Measurements from ENCODE around the gene NDUFB1.
A peak's percentile ranks its signal among the peaks of the same experiment; 100 is the strongest.

Gene NDUFB1

DNA sequence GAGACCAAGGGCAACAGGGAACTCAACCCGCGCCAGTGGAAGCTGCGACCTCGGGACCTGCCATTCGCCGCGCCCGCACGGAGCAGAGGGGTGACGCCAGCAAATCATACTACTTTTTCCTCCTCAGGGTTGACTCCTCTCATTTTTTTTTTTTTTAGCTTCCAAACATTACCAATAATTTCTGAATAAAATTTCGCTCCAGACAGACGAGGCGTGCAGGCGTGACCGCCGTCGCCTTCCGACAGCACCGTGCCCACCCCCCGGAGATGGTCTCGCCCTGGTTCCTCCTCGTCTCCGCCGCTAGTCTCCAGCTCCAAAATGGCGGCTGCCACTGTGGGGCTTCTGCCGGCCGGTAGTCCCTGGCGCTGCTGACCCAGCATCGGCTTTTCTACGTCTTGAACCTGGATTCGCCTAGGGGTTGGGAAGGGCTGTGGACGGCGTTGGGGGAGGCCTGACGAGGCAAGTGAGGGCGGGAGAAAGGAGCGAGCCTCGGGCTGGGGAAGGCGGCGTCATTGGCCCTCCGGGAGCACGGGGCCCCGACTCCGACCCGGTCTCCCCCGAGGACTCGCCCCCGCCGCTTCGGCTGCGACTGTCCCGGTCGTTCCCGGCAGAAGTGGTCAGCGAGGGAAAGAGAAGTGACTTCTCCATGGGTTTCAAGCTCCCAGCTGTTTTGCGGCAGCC, at the start of gene NDUFB1, which contains the start of gene CPSF2:
Gene NDUFB1, minus strand, starts transcription at position 37 of the 681 bp plus-strand sequence. CDS start 4,069 bp downstream, outside the sequence.
Gene CPSF2, plus strand, starts transcription at position 300 of the 681 bp plus-strand sequence. CDS start 9,016 bp downstream, outside the sequence.
- peak within 1 kb of the TSS; percentile 100 for H3K27ac Mint-ChIP-seq
- peaks cover 60% of the 10 kb centered on the region for H3K36me3 Mint-ChIP-seq
- DNase-seq (ENCODE audit: low spot score in 2 of 2) = peak; percentile 86 to 94
- peak; percentile 95 for ATAC-seq
- H3K9me3 Mint-ChIP-seq = no peaks in the 10 kb centered on the region
- H3K4me1 Mint-ChIP-seq = peaks cover 34% of the 10 kb centered on the region
- peak within 1 kb of the TSS; percentile 94 for H3K4me3 Mint-ChIP-seq

GRCh38 chr14:92164958-92165357, 43.5 kb upstream of the NDUFB1 start:
- H3K27ac Mint-ChIP-seq = no peak overlapping the region
- H3K36me3 Mint-ChIP-seq = peaks cover 72% of the 10 kb centered on the region
- ATAC-seq (no peak), DNase-seq (ENCODE audit: low spot score in 2 of 2) (no peak)
- H3K4me3 Mint-ChIP-seq = no peak overlapping the region
- H3K4me1 Mint-ChIP-seq = no peaks in the 10 kb centered on the region
- peaks cover 3% of the 10 kb centered on the region for H3K9me3 Mint-ChIP-seq

DNA sequence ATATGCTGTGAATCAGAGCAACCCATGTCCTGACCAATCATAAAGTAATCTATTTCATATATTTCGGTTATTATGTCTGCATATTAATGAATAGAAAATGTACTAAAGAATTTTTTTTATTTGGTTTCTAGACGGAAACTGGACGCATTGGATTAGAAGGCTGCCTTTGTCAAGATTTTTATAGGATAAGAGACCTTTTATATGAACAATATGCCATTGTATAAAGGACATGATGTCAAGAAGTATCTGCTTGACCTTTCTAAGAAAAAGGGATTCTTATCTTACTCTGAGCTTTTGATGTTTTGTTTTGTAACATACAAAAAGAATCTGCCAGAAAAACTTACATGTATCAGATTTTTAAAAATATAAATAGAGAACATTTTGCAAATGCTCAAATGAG, 40.0 kb upstream of the NDUFB1 start:
- Mint-ChIP-seq H3K27ac (no peak overlapping the region), H3K36me3 (peaks cover 100% of the 10 kb centered on the region), H3K4me3 (no peak overlapping the region), H3K4me1 (peaks cover 7% of the 10 kb centered on the region), H3K9me3 (peaks cover 3% of the 10 kb centered on the region)
- no peak for ATAC-seq
- no peak for DNase-seq (ENCODE audit: low spot score in 2 of 2)

- DNase-seq (ENCODE audit: low spot score in 2 of 2) (no peak), ATAC-seq (no peak)
- H3K27ac Mint-ChIP-seq = peak overlapping the region; percentile 43
- H3K36me3 Mint-ChIP-seq = peaks cover 100% of the 10 kb centered on the region
- H3K9me3 Mint-ChIP-seq = peaks cover 3% of the 10 kb centered on the region
- H3K4me1 Mint-ChIP-seq = peaks cover 7% of the 10 kb centered on the region
- H3K4me3 Mint-ChIP-seq = no peak overlapping the region
These were observed 39.1 kb upstream of the NDUFB1 start for GRCh38 chr14:92160619-92161018.

- H3K27ac Mint-ChIP-seq = peak overlapping the region; percentile 26
These were observed 32.9 kb upstream of the NDUFB1 start for GRCh38 chr14:92154283-92154942.

GRCh38 chr14:92153581-92153980, 32.1 kb upstream of the NDUFB1 start:
- H3K4me1 Mint-ChIP-seq = peaks cover 7% of the 10 kb centered on the region
- H3K36me3 Mint-ChIP-seq = peaks cover 97% of the 10 kb centered on the region
- ATAC-seq (no peak), DNase-seq (ENCODE audit: low spot score in 2 of 2) (no peak)
- H3K27ac Mint-ChIP-seq = no peak overlapping the region
- H3K9me3 Mint-ChIP-seq = no peaks in the 10 kb centered on the region
- H3K4me3 Mint-ChIP-seq = no peak overlapping the region

More at GRCh38 chr14:92154283-92154942, 32.9 kb upstream of the NDUFB1 start:
- ATAC-seq = no peak
- peaks cover 97% of the 10 kb centered on the region for H3K36me3 Mint-ChIP-seq
- H3K4me1 Mint-ChIP-seq = peaks cover 7% of the 10 kb centered on the region
- H3K9me3 Mint-ChIP-seq = no peaks in the 10 kb centered on the region
- DNase-seq (ENCODE audit: low spot score in 2 of 2) = no peak
- H3K4me3 Mint-ChIP-seq = no peak overlapping the region

- H3K36me3 Mint-ChIP-seq = peaks cover 100% of the 10 kb centered on the region
- H3K4me3 Mint-ChIP-seq = no peak overlapping the region
- peaks cover 7% of the 10 kb centered on the region for H3K4me1 Mint-ChIP-seq
- DNase-seq (ENCODE audit: low spot score in 2 of 2) (no peak), ATAC-seq (no peak)
- H3K27ac Mint-ChIP-seq = no peak overlapping the region
- H3K9me3 Mint-ChIP-seq = no peaks in the 10 kb centered on the region
These were observed 23.2 kb upstream of the NDUFB1 start for GRCh38 chr14:92144708-92145107.

- Mint-ChIP-seq H3K9me3 (no peaks in the 10 kb centered on the region), H3K4me1 (peaks cover 7% of the 10 kb centered on the region), H3K36me3 (peaks cover 100% of the 10 kb centered on the region), H3K4me3 (no peak overlapping the region), H3K27ac (no peak overlapping the region)
- no peak for ATAC-seq
- no peak for DNase-seq (ENCODE audit: low spot score in 2 of 2)
These were observed 22.5 kb upstream of the NDUFB1 start for GRCh38 chr14:92143962-92144361.

GRCh38 chr14:92143309-92143708, 21.8 kb upstream of the NDUFB1 start:
- Mint-ChIP-seq H3K9me3 (no peaks in the 10 kb centered on the region), H3K36me3 (peaks cover 100% of the 10 kb centered on the region), H3K27ac (no peak overlapping the region), H3K4me3 (no peak overlapping the region), H3K4me1 (peaks cover 7% of the 10 kb centered on the region)
- ATAC-seq (no peak), DNase-seq (ENCODE audit: low spot score in 2 of 2) (no peak)

GRCh38 chr14:92135269-92135668, 13.8 kb upstream of the NDUFB1 start:
- no peak overlapping the region for H3K27ac Mint-ChIP-seq
- no peaks in the 10 kb centered on the region for H3K4me1 Mint-ChIP-seq
- no peaks in the 10 kb centered on the region for H3K9me3 Mint-ChIP-seq
- ATAC-seq (no peak), DNase-seq (ENCODE audit: low spot score in 2 of 2) (no peak)
- H3K4me3 Mint-ChIP-seq = no peak overlapping the region
- peaks cover 99% of the 10 kb centered on the region for H3K36me3 Mint-ChIP-seq

GRCh38 chr14:92134456-92134855, 12.9 kb upstream of the NDUFB1 start:
- no peak overlapping the region for H3K27ac Mint-ChIP-seq
- H3K9me3 Mint-ChIP-seq = no peaks in the 10 kb centered on the region
- peaks cover 99% of the 10 kb centered on the region for H3K36me3 Mint-ChIP-seq
- DNase-seq (ENCODE audit: low spot score in 2 of 2) = no peak
- H3K4me1 Mint-ChIP-seq = no peaks in the 10 kb centered on the region
- no peak for ATAC-seq
- H3K4me3 Mint-ChIP-seq = no peak overlapping the region

- DNase-seq (ENCODE audit: low spot score in 2 of 2) = no peak
- H3K9me3 Mint-ChIP-seq = no peaks in the 10 kb centered on the region
- H3K36me3 Mint-ChIP-seq = peaks cover 60% of the 10 kb centered on the region
- no peak for ATAC-seq
- peak overlapping the region; percentile 94 for H3K4me3 Mint-ChIP-seq
- peaks cover 44% of the 10 kb centered on the region for H3K4me1 Mint-ChIP-seq
- H3K27ac Mint-ChIP-seq = peak overlapping the region; percentile 100
These were observed 1.3 kb upstream of the NDUFB1 start for GRCh38 chr14:92122761-92123160.

DNA sequence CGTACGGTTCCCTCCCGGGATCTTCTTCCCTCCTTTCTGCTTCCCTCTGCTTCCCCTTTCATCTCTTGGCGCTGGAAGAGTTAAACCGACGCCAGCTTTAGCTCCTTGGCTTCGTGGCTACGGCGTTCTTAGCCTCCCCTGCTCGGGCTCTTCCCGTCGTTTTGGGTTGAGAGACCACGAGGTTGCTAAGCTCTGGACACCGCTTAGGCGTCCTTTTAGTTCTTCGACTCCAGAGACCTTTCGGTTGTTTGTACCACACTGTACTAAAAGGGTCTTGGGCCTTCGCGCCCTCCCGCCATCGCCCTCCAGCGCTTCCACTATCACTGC, 808 bp upstream of the NDUFB1 start:
- peaks cover 39% of the 10 kb centered on the region for H3K4me1 Mint-ChIP-seq
- peak overlapping the region; percentile 100 for H3K27ac Mint-ChIP-seq
- no peak for DNase-seq (ENCODE audit: low spot score in 2 of 2)
- ATAC-seq = peak; percentile 25
- no peaks in the 10 kb centered on the region for H3K9me3 Mint-ChIP-seq
- H3K4me3 Mint-ChIP-seq = peak overlapping the region; percentile 94
- peaks cover 60% of the 10 kb centered on the region for H3K36me3 Mint-ChIP-seq

DNA sequence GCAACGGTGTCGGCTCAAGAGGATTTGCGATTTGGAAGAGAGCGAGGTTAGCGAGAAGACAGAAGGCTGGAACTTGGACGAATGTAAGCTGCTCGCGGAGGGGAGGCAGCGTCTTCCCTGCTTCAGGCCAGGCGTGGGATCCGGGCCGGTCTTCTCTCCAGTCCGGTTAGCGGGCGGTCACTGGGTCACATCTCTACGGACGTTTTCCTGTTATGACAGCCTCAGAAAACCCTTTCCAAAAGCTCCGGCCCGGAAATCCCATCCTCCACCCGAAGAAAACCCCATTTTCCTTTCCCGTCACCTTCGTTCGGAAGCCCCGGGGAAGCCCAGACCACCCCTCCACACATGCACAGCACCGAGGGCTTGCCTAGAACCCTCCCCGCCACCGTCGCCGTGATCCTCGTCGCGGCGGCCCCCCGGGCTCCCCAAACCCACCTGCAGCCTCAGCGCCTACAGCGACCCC, 268 bp downstream of the NDUFB1 start:
- ATAC-seq (peak; percentile 46), DNase-seq (ENCODE audit: low spot score in 2 of 2) (no peak)
- Mint-ChIP-seq H3K27ac (peak overlapping the region; percentile 100), H3K4me3 (peak overlapping the region; percentile 94), H3K4me1 (peaks cover 33% of the 10 kb centered on the region), H3K9me3 (no peaks in the 10 kb centered on the region), H3K36me3 (peaks cover 60% of the 10 kb centered on the region)

DNA sequence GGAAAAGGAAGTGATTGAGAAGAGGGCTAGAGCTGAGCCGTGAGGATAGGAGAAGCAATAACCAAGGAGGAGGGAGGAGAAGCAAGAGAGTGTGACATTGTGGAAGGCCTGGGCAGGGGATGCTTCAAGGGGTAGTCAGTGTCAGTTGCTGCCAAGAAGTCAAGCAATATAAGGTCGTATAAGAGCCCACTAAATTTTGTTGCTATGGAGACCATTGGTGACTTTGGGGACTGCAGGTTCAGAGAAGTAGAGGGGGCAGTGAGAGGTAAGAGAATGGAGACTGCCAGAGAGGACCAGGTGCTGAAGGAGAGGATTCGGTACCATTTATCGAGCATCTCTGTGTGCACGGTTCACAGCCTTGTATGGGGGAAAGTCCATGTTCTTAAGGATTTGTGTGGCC, 12.0 kb downstream of the NDUFB1 start:
- Mint-ChIP-seq H3K36me3 (no peaks in the 10 kb centered on the region), H3K4me1 (peaks cover 22% of the 10 kb centered on the region), H3K9me3 (no peaks in the 10 kb centered on the region), H3K4me3 (no peak overlapping the region), H3K27ac (no peak overlapping the region)
- ATAC-seq (no peak), DNase-seq (ENCODE audit: low spot score in 2 of 2) (no peak)

Data from stimulated activated effector memory CD8-positive, alpha-beta T cell treated with anti-CD3 and anti-CD28 coated beads, Interleukin-12 subunit alpha, Interleukin-12 subunit beta, amount 100 ng/mL, for 72 hours (primary cell).